A549 (cell line): Measurements from ENCODE around the gene MEF2C. TPM values are rescaled to one million over a fixed set of nuclear protein-coding genes. Genes with fewer than 3 reads are reported as not detected.
A peak's percentile ranks its signal among the peaks of the same experiment; 100 is the strongest.

Experiments used
- ATAC-seq, 2 experiments: fragments of 200-7000 bp in 1 of 2; fragments of >200 bp in 1 of 2; cut with Nextera tagmentation in 1 of 2; cut with Tn5 transposase in 1 of 2; 3 replicates each; pipeline versions ENCODE4 v1.8.0 to v1.9.1; 2018 to 2020; ENCODE audit warnings: mild to moderate bottlenecking in 1 of 2, moderate library complexity in 1 of 2
- CTCF ChIA-PET: fragments of 300-600 bp; sonication (Branson Sonifier 250); formaldehyde crosslinking; extraction: SDS; loops from one replicate; lab custom pipeline; 2021; ENCODE audit warnings: antibody characterized with exemption, inconsistent platforms; lab: Yijun Ruan, JAX
- POLR2A ChIA-PET: fragments of 350-600 bp; formaldehyde crosslinking; extraction: SDS; loops from one replicate; lab custom pipeline; 2021; ENCODE audit warnings: antibody characterized with exemption, inconsistent platforms; lab: Yijun Ruan, JAX
- DNase-seq, 2 experiments: peaks; one replicate each; pipeline versions ENCODE4 v3.0.0 to v3.0.0-alpha.2; 2011 to 2016; ENCODE audit warnings: low read depth in 1 of 2, low spot score in 1 of 2
- FAIRE-seq: peaks from 2 replicates; lab custom pipeline; 2011; peaks lifted over from hg19 to GRCh38; lab: Jason Lieb, UNC
- H3K27ac ChIP-seq, 2 experiments: fragments of >200 bp; sonication (Bioruptor Twin); formaldehyde crosslinking; 3 replicates each; pipeline ENCODE4 v1.5.1; 2016 to 2017
- H3K4me1 ChIP-seq: fragments of >200 bp; sonication (Bioruptor Twin); formaldehyde crosslinking; 3 replicates; pipeline ENCODE4 v1.6.1; 2016
- H3K4me2 ChIP-seq: fragments of >200 bp; sonication (Bioruptor Twin); formaldehyde crosslinking; 3 replicates; pipeline ENCODE4 v1.6.1; 2016
- H3K4me3 ChIP-seq: fragments of >200 bp; sonication (Bioruptor Twin); formaldehyde crosslinking; 3 replicates; pipeline ENCODE4 v1.5.1; 2016
- H3K9me3 ChIP-seq: fragments of >200 bp; sonication (Bioruptor Twin); formaldehyde crosslinking; 3 replicates; pipeline ENCODE4 v1.6.1; 2016
- CEBPB ChIP-seq, 2 experiments: fragments of >200 bp in 1 of 2; sonication (Bioruptor Twin) in 1 of 2; formaldehyde crosslinking in 1 of 2; IDR thresholded peaks; 2 replicates each; pipeline ENCODE4 v1.6.1; 2012 to 2016
- CHD2 ChIP-seq: fragments of 150-350 bp; IDR thresholded peaks from 2 replicates; pipeline ENCODE4 v1.6.1; 2014; ENCODE audit warnings: low read length; ENCODE audit not compliant: partially characterized antibody
- EHF ChIP-seq: fragments of 250-450 bp; sonication (Bioruptor Pico); IDR thresholded peaks from 2 replicates; pipeline ENCODE4 v1.5.0; 2020; ENCODE audit warnings: mild to moderate bottlenecking
- EP300 ChIP-seq, 2 experiments: fragments of >200 bp; sonication (Bioruptor Twin); formaldehyde crosslinking; IDR thresholded peaks; 2 replicates in 1 of 2; 3 replicates in 1 of 2; pipeline ENCODE4 v1.6.1; 2016 to 2017
- FOSB ChIP-seq: fragments of 250-450 bp; sonication (Bioruptor Pico); IDR thresholded peaks from 2 replicates; pipeline ENCODE4 v1.5.0; 2020; ENCODE audit warnings: mild to moderate bottlenecking, moderate library complexity
- FOSL2 ChIP-seq, 2 experiments: fragments of 450-650 bp in 1 of 2; fragments of >200 bp in 1 of 2; sonication (Bioruptor Twin) in 1 of 2; formaldehyde crosslinking; IDR thresholded peaks; 2 replicates each; pipeline versions ENCODE4 v1.5.0 to v1.6.1; 2016 to 2020; ENCODE audit warnings: mild to moderate bottlenecking in 1 of 2, moderate library complexity in 1 of 2
- HDAC2 ChIP-seq: fragments of 200-600 bp; sonication (generic); IDR thresholded peaks from 2 replicates; pipeline ENCODE4 v1.6.1; 2016
- HEYL ChIP-seq: fragments of 250-450 bp; sonication (Bioruptor Pico); IDR thresholded peaks from 2 replicates; pipeline ENCODE4 v1.8.0; 2021; ENCODE audit warnings: mild to moderate bottlenecking, moderate library complexity
- HOXA7 ChIP-seq: fragments of 250-450 bp; sonication (Bioruptor Pico); IDR thresholded peaks from 2 replicates; pipeline ENCODE4 v1.5.0; 2020; ENCODE audit warnings: mild to moderate bottlenecking, moderate library complexity
- KDM1A ChIP-seq: fragments of 200-600 bp; sonication (generic); IDR thresholded peaks from 2 replicates; pipeline ENCODE4 v1.6.1; 2016; ENCODE audit warnings: low read depth, mild to moderate bottlenecking
- KDM5A ChIP-seq: fragments of 200-600 bp; sonication (generic); IDR thresholded peaks from 2 replicates; pipeline ENCODE4 v1.6.1; 2016; ENCODE audit warnings: antibody characterized with exemption, mild to moderate bottlenecking
- MAFK ChIP-seq: fragments of 450-650 bp; IDR thresholded peaks from 2 replicates; pipeline ENCODE4 v1.6.1; 2014; ENCODE audit not compliant: partially characterized antibody
- NR3C1 ChIP-seq: fragments of >200 bp; sonication (Bioruptor Twin); formaldehyde crosslinking; IDR thresholded peaks from 3 replicates; pipeline ENCODE4 v1.6.1; 2017
- PHF8 ChIP-seq: fragments of 200-600 bp; sonication (generic); IDR thresholded peaks from 2 replicates; pipeline ENCODE4 v1.6.1; 2016; ENCODE audit warnings: low read depth, mild to moderate bottlenecking, antibody characterized with exemption, moderate library complexity, borderline replicate concordance
- POLR2A ChIP-seq: IDR thresholded peaks from 2 replicates; pipeline ENCODE4 v1.6.1; 2012; ENCODE audit warnings: mild to moderate bottlenecking, low read length
- POLR2AphosphoS2 ChIP-seq: conservative IDR thresholded peaks from 2 replicates; pipeline ENCODE4 v1.6.1; 2012; ENCODE audit warnings: low read length, improper control_type of control experiment, inconsistent platforms
- RAD21 ChIP-seq, 2 experiments: fragments of >200 bp in 1 of 2; sonication (Bioruptor Twin) in 1 of 2; formaldehyde crosslinking in 1 of 2; IDR thresholded peaks in 1 of 2; conservative IDR thresholded peaks in 1 of 2; 2 replicates in 1 of 2; 3 replicates in 1 of 2; pipeline ENCODE4 v1.6.1; 2012 to 2018; ENCODE audit warnings: inconsistent platforms in 1 of 2
- RARB ChIP-seq: fragments of 250-450 bp; sonication (Bioruptor Pico); IDR thresholded peaks from 2 replicates; pipeline ENCODE4 v1.8.0; 2021; ENCODE audit warnings: mild to moderate bottlenecking, moderate library complexity
- RFX5 ChIP-seq: fragments of 450-650 bp; IDR thresholded peaks from 2 replicates; pipeline ENCODE4 v1.7.1; 2014; ENCODE audit warnings: antibody characterized with exemption, mild to moderate bottlenecking, moderate library complexity
- RNF2 ChIP-seq: fragments of 200-600 bp; sonication (generic); IDR thresholded peaks from 2 replicates; pipeline ENCODE4 v1.6.1; 2016; ENCODE audit warnings: low read depth, mild to moderate bottlenecking, antibody characterized with exemption, moderate library complexity, borderline replicate concordance
- SMC3 ChIP-seq: fragments of >200 bp; sonication (Bioruptor Twin); formaldehyde crosslinking; IDR thresholded peaks from 3 replicates; pipeline ENCODE4 v1.6.1; 2018; ENCODE audit warnings: inconsistent platforms
- ZC3H11A ChIP-seq: fragments of 450-650 bp; IDR thresholded peaks from 2 replicates; pipeline ENCODE4 v1.6.1; 2014; ENCODE audit warnings: antibody characterized with exemption, mild to moderate bottlenecking
- WGBS: methylation state at CpG from one replicate; pipeline ENCODE4 v1.1.6; 2017; ENCODE audit errors: missing lambda C conversion rate; 5-methylcytosine and 5-hydroxymethylcytosine counted together
- polyA plus RNA-seq, 4 experiments: library from polyadenylated mRNA; depleted of rRNA in 3 of 4; stranded (reverse); fragments of >200 nt; fragmentation: RNase III in 1 of 4; extraction: RNeasy Plus Mini Kit Qiagen cat#74134 plus additional on column Dnase treatment in 1 of 4; gene quantifications; 2 replicates in 3 of 4; 3 replicates in 1 of 4; pipeline ENCODE4 v1.2.3, GENCODE V29; 2011 to 2017
- TF ChIP-seq, protein P1 (sequence below): IDR thresholded peaks from 2 replicates; pipeline ENCODE4 v1.6.1; 2012; ENCODE audit warnings: low read depth, borderline replicate concordance
- TF ChIP-seq, protein P2 (sequence below): fragments of >200 bp; sonication (Bioruptor Twin); formaldehyde crosslinking; IDR thresholded peaks from 3 replicates; pipeline ENCODE4 v1.5.1; 2016
- TF ChIP-seq, protein P3 (sequence below): fragments of >200 bp; sonication (Bioruptor Twin); formaldehyde crosslinking; IDR thresholded peaks from 3 replicates; pipeline ENCODE4 v1.6.1; 2016
- TF ChIP-seq, protein P4 (sequence below): fragments of 450-650 bp; IDR thresholded peaks from 2 replicates; pipeline ENCODE4 v1.6.1; 2014; ENCODE audit warnings: antibody characterized with exemption
- TF ChIP-seq, protein P5 (sequence below): fragments of >200 bp; sonication (Bioruptor Twin); formaldehyde crosslinking; IDR thresholded peaks from 2 replicates; pipeline ENCODE4 v1.6.1; 2016
- TF ChIP-seq, protein P6 (sequence below): fragments of 150-350 bp; IDR thresholded peaks from 2 replicates; pipeline ENCODE4 v1.6.1; 2014; ENCODE audit warnings: low read depth, mild to moderate bottlenecking, low read length

Gene MEF2C
- polyA plus RNA-seq, 2 of the 4 experiments (the other 2 are of a cell fraction) = 0.03 to 0.06 TPM

DNA sequence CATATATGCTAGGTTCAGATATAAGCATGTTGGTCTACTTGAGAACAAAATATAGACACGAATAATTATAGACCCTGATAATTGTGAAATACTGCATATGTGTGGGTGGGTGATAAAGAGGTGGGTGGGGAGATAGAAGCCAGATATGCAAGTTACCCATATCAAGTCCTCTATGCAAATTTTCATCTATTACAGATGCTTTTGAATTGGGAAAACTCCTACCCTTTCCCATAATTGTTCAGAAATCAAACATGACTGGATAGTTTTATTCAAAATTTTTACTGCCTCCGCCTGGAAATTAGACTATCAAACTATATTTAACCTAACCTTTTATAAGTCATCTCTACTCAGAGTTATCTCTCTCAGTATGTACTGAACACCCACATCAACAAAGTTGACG, 157.5 kb downstream of the MEF2C start:
- H3K4me2 ChIP-seq = no peak overlapping the region
- ChIA-PET POLR2A (no interaction called here), CTCF (interaction anchor here (0.5 to 9.7 kb wide), 5 partner anchors 15 to 1540 kb away, joined by 3 to 76 read pairs (median 7); no protein-coding TSS in a partner anchor)
- ATAC-seq = no peak
- no peaks in the 10 kb centered on the region for H3K9me3 ChIP-seq
- FAIRE-seq = no peak
- no peak for TF ChIP-seq KDM1A
- H3K4me3 ChIP-seq = no peak overlapping the region
- no peak overlapping the region for H3K27ac ChIP-seq
- H3K4me1 ChIP-seq = no peaks in the 10 kb centered on the region
- DNase-seq = no peak
- WGBS = 1% methylated on average over 3 of the region's 3 CpGs

DNA sequence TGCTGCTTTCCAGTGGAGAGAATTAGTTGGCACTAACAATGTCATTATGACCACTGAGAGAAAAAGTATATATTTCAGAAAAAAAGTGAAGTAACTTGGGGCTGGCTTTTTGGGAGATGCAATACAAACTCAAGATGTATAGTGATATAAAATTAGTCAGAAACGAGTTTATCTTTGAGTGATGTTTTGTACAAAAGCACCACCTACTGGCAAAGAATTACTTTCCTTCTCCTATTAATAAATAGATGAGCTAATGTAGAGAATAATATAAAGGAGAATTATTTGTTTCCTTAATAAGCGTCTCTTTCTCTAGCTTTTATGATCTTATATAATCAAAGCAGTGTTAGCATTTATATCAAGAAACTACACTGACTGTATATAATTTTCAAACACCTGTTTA, 158.8 kb downstream of the MEF2C start:
- 0 out of 6 replicates have a peak, but pooled peaks of 1 of the 2 experiments have one; percentile 50 for ATAC-seq
- POLR2A ChIA-PET = interaction anchor here (0.6 kb wide), 1 partner anchor 314 kb away, joined by 4 read pairs; no protein-coding TSS in a partner anchor
- WGBS = 0% methylated on average over 2 of the region's 2 CpGs

DNA sequence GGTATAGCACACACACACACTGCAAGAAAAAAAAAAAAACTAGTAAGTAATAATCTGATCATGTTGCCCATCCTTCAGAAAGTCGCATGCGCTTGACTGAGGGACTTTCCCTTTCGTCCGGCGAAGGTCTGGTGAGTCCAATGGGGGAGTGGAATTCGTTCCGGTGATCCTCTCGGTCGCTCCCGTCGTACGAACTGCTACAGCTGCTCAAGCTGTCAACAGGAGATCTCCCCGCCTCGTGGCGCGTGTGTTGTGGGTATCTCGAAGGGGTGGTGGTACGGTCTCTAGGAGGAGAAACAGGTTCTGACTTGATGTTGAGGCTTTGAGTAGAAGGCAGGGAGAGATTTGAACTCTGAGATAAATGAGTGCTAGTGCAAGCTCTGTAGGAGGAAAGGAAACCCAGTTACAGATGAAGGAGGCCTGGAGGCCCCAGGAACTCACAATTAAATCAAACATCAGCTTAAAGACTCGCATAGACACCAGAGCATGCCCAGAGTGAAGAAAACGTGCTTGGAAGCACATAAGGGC, 160.4 kb downstream of the MEF2C start:
- DNase-seq (no peak), ATAC-seq (no peak), FAIRE-seq (no peak)
- no peaks in the 10 kb centered on the region for H3K4me1 ChIP-seq
- CTCF ChIA-PET = interaction anchor here (0.6 to 9.7 kb wide), 7 partner anchors 15 to 1574 kb away, joined by 3 to 76 read pairs (median 3); no protein-coding TSS in a partner anchor
- H3K27ac ChIP-seq = no peak overlapping the region
- H3K4me2 ChIP-seq = no peak overlapping the region
- H3K4me3 ChIP-seq = no peak overlapping the region
- WGBS = 51% methylated on average over 20 of the region's 20 CpGs
- H3K9me3 ChIP-seq = no peaks in the 10 kb centered on the region
- POLR2A ChIA-PET = no interaction called here
- no peak for TF ChIP-seq RNF2
- TF ChIP-seq, protein P1, sequence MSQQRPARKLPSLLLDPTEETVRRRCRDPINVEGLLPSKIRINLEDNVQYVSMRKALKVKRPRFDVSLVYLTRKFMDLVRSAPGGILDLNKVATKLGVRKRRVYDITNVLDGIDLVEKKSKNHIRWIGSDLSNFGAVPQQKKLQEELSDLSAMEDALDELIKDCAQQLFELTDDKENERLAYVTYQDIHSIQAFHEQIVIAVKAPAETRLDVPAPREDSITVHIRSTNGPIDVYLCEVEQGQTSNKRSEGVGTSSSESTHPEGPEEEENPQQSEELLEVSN = no peak
- TF ChIP-seq, protein P2, sequence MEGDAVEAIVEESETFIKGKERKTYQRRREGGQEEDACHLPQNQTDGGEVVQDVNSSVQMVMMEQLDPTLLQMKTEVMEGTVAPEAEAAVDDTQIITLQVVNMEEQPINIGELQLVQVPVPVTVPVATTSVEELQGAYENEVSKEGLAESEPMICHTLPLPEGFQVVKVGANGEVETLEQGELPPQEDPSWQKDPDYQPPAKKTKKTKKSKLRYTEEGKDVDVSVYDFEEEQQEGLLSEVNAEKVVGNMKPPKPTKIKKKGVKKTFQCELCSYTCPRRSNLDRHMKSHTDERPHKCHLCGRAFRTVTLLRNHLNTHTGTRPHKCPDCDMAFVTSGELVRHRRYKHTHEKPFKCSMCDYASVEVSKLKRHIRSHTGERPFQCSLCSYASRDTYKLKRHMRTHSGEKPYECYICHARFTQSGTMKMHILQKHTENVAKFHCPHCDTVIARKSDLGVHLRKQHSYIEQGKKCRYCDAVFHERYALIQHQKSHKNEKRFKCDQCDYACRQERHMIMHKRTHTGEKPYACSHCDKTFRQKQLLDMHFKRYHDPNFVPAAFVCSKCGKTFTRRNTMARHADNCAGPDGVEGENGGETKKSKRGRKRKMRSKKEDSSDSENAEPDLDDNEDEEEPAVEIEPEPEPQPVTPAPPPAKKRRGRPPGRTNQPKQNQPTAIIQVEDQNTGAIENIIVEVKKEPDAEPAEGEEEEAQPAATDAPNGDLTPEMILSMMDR = no peak
- no peak for TF ChIP-seq RARB (CRISPR knock-in tag)
- TF ChIP-seq RFX5 = no peak
- TF ChIP-seq, protein P3, sequence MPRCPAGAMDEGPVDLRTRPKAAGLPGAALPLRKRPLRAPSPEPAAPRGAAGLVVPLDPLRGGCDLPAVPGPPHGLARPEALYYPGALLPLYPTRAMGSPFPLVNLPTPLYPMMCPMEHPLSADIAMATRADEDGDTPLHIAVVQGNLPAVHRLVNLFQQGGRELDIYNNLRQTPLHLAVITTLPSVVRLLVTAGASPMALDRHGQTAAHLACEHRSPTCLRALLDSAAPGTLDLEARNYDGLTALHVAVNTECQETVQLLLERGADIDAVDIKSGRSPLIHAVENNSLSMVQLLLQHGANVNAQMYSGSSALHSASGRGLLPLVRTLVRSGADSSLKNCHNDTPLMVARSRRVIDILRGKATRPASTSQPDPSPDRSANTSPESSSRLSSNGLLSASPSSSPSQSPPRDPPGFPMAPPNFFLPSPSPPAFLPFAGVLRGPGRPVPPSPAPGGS = no peak
- TF ChIP-seq CHD2 = no peak
- no peak for TF ChIP-seq PHF8

More for the DNA sequence above, 158.8 kb downstream of the MEF2C start:
- no peaks in the 10 kb centered on the region for H3K9me3 ChIP-seq
- peak in 1 of 2 experiments; percentile 27 for DNase-seq
- FAIRE-seq = no peak
- no peaks in the 10 kb centered on the region for H3K4me1 ChIP-seq
- H3K27ac ChIP-seq = no peak overlapping the region
- no peak overlapping the region for H3K4me3 ChIP-seq
- CTCF ChIA-PET = interaction anchor here (0.6 to 9.7 kb wide), 10 partner anchors 10 to 1541 kb away, joined by 3 to 76 read pairs (median 3); no protein-coding TSS in a partner anchor
- H3K4me2 ChIP-seq = no peak overlapping the region
- TF ChIP-seq MAFK (no peak), RAD21 (conservative IDR thresholded peaks at IDR 0.05 in 1 of 2, IDR thresholded peaks at IDR 0.05 in 1 of 2) (peak; percentile 57 to 64), EP300 (IDR thresholded peaks at IDR 0.05) (no peak), PHF8 (no peak), POLR2AphosphoS2 (no peak), CEBPB (IDR thresholded peaks at IDR 0.05) (no peak), FOSB (CRISPR knock-in tag) (no peak), KDM5A (no peak), SMC3 (peak; percentile 47), HEYL (CRISPR knock-in tag) (no peak), ZC3H11A (no peak), HOXA7 (CRISPR knock-in tag) (no peak), HDAC2 (no peak), EHF (no peak), POLR2A (no peak), NR3C1 (no peak), FOSL2 (IDR thresholded peaks at IDR 0.05) (no peak), FOSL2 (CRISPR knock-in tag; IDR thresholded peaks at IDR 0.05) (no peak)
- TF ChIP-seq, protein P2 = peak; percentile 51
- TF ChIP-seq, protein P4, sequence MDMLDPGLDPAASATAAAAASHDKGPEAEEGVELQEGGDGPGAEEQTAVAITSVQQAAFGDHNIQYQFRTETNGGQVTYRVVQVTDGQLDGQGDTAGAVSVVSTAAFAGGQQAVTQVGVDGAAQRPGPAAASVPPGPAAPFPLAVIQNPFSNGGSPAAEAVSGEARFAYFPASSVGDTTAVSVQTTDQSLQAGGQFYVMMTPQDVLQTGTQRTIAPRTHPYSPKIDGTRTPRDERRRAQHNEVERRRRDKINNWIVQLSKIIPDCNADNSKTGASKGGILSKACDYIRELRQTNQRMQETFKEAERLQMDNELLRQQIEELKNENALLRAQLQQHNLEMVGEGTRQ = no peak
- TF ChIP-seq, protein P3 = no peak
- TF ChIP-seq, protein P5, sequence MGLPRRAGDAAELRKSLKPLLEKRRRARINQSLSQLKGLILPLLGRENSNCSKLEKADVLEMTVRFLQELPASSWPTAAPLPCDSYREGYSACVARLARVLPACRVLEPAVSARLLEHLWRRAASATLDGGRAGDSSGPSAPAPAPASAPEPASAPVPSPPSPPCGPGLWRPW = no peak
- TF ChIP-seq, protein P6, sequence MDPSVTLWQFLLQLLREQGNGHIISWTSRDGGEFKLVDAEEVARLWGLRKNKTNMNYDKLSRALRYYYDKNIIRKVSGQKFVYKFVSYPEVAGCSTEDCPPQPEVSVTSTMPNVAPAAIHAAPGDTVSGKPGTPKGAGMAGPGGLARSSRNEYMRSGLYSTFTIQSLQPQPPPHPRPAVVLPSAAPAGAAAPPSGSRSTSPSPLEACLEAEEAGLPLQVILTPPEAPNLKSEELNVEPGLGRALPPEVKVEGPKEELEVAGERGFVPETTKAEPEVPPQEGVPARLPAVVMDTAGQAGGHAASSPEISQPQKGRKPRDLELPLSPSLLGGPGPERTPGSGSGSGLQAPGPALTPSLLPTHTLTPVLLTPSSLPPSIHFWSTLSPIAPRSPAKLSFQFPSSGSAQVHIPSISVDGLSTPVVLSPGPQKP = no peak
